Measurements from ENCODE around the gene OR5B21.

OR5B21 gene

DNA sequence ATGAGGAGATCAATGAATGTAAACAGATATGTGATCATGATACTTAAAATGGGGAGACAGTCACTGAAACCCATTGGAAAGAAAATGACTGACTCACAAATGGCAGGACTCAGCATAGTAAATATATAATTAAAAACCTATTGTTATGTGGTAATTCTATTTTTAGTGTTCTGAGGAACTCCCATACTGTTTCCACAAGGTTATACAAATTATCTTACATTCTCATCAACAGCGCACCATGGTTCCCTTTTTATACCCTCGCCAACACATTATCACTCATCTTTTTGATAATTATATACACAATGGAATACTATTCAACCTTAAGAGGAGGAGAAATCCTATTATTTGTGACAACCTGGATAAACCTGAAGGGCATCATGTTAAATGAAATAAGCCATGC, 17.1 kb downstream of the OR5B21 start:
- no peak for DNase-seq

DNA sequence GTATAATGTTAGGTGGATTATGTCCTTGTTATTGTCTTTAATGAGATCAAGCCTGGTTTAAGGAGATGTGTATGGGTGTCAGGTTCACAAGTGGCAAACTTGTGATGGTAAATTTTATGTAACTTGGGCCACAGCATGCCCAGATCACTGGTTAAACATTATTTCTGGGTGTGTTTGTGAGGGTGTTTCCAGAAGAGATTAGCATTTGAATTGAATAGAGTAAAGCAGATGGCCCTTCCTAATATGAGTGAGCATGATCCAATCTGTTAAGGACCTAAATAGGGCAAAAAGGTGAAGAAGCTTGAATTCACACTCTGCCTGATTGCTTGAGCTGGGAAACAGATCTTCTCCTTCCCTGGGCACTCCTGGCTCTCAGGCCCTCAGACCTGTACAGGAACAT, 20.7 kb downstream of the OR5B21 start:
- DNase-seq, result no peak

DNA sequence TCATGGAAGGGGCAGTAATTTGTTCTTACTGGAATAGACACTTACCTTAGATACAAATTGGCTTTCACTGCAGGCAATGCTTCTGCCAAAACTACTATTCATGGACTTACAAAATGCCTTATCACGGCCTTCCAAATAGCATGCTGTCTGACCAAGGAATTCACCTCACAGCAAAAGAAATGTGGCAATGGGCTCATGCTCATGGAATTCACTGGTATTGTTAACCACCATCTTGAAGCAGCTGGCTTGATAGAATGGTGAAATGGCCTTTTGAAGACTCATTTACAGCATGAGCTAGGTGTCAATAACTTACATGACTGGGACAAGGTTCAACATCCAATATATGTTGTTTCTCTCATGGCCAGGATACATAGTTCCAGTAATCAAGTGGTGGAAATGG, 21.9 kb downstream of the OR5B21 start:
- DNase-seq, result no peak

DNA sequence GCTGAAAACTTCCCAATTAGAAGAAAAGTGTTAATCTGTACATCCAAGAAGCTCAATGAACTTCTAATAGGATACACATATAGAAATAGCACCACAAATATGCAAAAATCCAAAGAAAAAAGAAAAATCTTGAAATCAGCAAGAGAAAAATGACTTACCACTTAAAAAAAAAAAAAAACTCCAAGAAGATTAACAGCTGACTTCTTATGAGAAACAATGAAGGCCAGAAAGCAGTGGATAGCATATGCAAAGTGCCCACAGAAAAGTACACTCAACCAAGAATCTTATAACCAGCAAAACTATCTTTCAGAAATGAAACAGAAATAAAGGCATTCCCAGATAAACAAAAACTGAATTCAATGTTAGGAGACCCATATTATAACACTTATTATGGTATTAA, 36.0 kb downstream of the OR5B21 start:
- DNase-seq, result no peak

DNA sequence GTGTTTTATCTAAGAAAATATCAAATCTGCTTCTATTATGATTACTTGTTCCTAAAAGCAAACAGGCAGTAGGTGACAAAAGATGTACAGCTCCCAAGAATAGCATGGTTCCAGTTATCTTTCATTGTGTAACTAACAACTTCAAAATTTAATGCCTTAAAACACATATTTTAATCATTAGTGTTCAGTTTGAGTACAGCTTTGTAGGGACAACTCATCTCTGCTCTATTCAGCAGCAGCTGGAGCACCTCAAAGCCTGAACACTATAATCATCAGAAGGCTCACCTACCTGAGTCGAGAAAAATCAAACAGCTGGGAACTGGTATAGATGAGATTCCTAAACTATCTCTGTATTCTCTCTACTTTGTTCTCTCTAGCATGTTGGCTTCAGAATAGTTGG, 41.6 kb downstream of the OR5B21 start:
- no peak for DNase-seq

DNA sequence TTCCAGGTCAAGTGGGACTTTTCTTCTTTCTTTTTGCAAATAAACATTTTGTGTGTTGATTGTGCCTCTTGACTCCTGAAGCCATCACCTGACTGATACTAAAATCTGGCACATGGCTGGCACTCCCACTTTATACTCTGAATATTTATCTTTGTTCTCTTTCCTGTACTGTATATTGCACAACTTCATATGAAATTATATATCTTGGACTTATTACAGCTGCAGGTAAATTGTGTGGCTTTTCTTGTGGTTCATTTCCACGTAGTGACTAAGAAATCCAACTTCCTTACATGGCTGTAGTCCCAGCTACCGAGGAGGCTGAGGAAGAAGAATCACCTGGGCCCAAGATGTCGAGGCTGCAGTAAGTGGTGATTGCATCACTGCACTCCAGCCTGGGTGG, 42.2 kb downstream of the OR5B21 start:
- DNase-seq, result no peak
